NT2/D1 (cell line): Measurements from ENCODE around the gene C19orf67.

Experiments used
- YY1 ChIP-seq: IDR thresholded peaks from 2 replicates; pipeline ENCODE4 v1.6.1; 2011; ENCODE audit not compliant: insufficient read length, insufficient read depth
- ZNF274 ChIP-seq: IDR thresholded peaks from 2 replicates; pipeline ENCODE4 v1.6.1; 2011; ENCODE audit warnings: mild to moderate bottlenecking, low read depth, low read length

GRCh38 chr19:14080887-14081796, 4.4 kb downstream of the C19orf67 start:
- no peak for TF ChIP-seq ZNF274
- no peak for TF ChIP-seq YY1
